Transverse colon (tissue), 3 donors: ENCODE results near the gene LRSAM1.

Source experiments
- POLR2A ChIP-seq: fragments of 450-650 bp; IDR thresholded peaks from one replicate; pipeline ENCODE4 v1.6.1; 2016; ENCODE audit warnings: antibody characterized with exemption, mild to moderate bottlenecking, moderate library complexity
- TF ChIP-seq, protein P1 (sequence below), 5 experiments: fragments of 200-600 bp in 3 of 5; fragments of 450-650 bp in 2 of 5; sonication (generic) in 3 of 5; IDR thresholded peaks; 1 replicate in 2 of 5; 2 replicates in 3 of 5; pipeline ENCODE4 v1.5.1; 2016 to 2017; ENCODE audit warnings: antibody characterized with exemption in 5 of 5, inconsistent platforms in 3 of 5, mild to moderate bottlenecking in 2 of 5, moderate library complexity in 1 of 5

DNA sequence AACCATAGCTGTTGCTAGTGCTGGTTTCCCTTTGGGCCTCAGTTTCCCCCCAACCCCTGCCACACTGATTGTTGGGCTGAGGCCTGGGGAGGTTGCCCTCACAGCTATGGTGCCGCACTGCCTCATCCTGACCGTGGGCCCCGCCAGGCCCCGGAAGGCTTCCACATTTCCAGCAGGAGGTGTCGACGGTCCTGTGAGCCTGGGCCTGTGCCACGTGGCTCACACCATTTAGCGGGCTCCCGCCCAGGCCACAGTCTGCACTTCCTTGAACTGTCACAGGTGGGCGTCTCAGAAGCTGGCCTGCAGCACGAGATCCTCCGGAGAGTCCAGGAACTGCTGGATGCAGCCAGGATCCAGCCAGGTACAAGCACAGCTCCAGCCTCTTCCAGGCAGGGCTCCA, 45.7 kb downstream of the LRSAM1 start:
- TF ChIP-seq, protein P1, sequence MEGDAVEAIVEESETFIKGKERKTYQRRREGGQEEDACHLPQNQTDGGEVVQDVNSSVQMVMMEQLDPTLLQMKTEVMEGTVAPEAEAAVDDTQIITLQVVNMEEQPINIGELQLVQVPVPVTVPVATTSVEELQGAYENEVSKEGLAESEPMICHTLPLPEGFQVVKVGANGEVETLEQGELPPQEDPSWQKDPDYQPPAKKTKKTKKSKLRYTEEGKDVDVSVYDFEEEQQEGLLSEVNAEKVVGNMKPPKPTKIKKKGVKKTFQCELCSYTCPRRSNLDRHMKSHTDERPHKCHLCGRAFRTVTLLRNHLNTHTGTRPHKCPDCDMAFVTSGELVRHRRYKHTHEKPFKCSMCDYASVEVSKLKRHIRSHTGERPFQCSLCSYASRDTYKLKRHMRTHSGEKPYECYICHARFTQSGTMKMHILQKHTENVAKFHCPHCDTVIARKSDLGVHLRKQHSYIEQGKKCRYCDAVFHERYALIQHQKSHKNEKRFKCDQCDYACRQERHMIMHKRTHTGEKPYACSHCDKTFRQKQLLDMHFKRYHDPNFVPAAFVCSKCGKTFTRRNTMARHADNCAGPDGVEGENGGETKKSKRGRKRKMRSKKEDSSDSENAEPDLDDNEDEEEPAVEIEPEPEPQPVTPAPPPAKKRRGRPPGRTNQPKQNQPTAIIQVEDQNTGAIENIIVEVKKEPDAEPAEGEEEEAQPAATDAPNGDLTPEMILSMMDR (IDR thresholded peaks at IDR 0.05) = no peak
- no peak for TF ChIP-seq POLR2A
